Caco-2 (cell line): ENCODE measurements around the gene COQ5. TPM values are rescaled to one million over a fixed set of nuclear protein-coding genes. Genes with fewer than 3 reads are reported as not detected.

Source experiments
- BruUV-seq: library from RNA; stranded (reverse); fragments of 400-500 nt; replicated peaks from 2 replicates; lab custom pipeline; 2021; lab: Mats Ljungman, UMichigan
- CTCF ChIA-PET: fragments of 300-600 bp; sonication (Branson Sonifier 250); formaldehyde crosslinking; loops from one replicate; lab custom pipeline; 2022; ENCODE audit warnings: antibody characterized with exemption; lab: Charles Lee
- POLR2A ChIA-PET: fragments of 300-600 bp; sonication (Branson Sonifier 250); formaldehyde crosslinking; loops from one replicate; lab custom pipeline; 2022; ENCODE audit warnings: antibody characterized with exemption; lab: Charles Lee
- DNase-seq, 2 experiments: peaks; one replicate each; pipeline versions ENCODE4 v3.0.0 to v3.0.0-alpha.2; 2020 to 2022
- H3K27me3 ChIP-seq: replicated peaks from 2 replicates; pipeline ENCODE4 v1.6.0; 2011; ENCODE audit warnings: low read length; ENCODE audit not compliant: control insufficient read depth, insufficient read depth
- H3K36me3 ChIP-seq: 2 replicates; pipeline ENCODE4 v1.5.1; 2011; ENCODE audit warnings: low read length; ENCODE audit not compliant: control insufficient read depth, insufficient read depth
- H3K4me1 ChIP-seq: fragments of 250-450 bp; sonication (Bioruptor Pico); 2 replicates; pipeline ENCODE4 v1.5.1; 2020; ENCODE audit warnings: mild to moderate bottlenecking
- H3K4me3 ChIP-seq: 2 replicates; pipeline ENCODE4 v1.5.1; 2011; ENCODE audit warnings: low read depth, mild to moderate bottlenecking, control low read depth, low read length
- H3K9me3 ChIP-seq: fragments of 250-450 bp; sonication (Bioruptor Pico); 2 replicates; pipeline ENCODE4 v1.5.1; 2020; ENCODE audit warnings: mild to moderate bottlenecking, moderate library complexity
- H3K27ac Mint-ChIP-seq: one replicate; pipeline ENCODE4 v1.8.0; 2022; ENCODE audit warnings: mixed read lengths; ENCODE audit not compliant: unreplicated experiment
- H3K27me3 Mint-ChIP-seq: one replicate; pipeline ENCODE4 v1.8.0; 2022; ENCODE audit warnings: mixed read lengths; ENCODE audit not compliant: insufficient read depth, unreplicated experiment
- H3K36me3 Mint-ChIP-seq: one replicate; pipeline ENCODE4 v1.8.0; 2022; ENCODE audit warnings: mild to moderate bottlenecking, mixed read lengths; ENCODE audit not compliant: insufficient read depth, unreplicated experiment
- H3K4me1 Mint-ChIP-seq: one replicate; pipeline ENCODE4 v1.8.0; 2022; ENCODE audit warnings: low read depth, mixed read lengths; ENCODE audit not compliant: unreplicated experiment
- H3K4me3 Mint-ChIP-seq: one replicate; pipeline ENCODE4 v1.8.0; 2022; ENCODE audit warnings: mild to moderate bottlenecking, moderate library complexity, mixed read lengths; ENCODE audit not compliant: unreplicated experiment
- H3K9me3 Mint-ChIP-seq: one replicate; pipeline ENCODE4 v1.8.0; 2022; ENCODE audit warnings: mixed read lengths; ENCODE audit not compliant: unreplicated experiment
- intact Hi-C: fragments of 100-400 bp; cut with micrococcal nuclease; formaldehyde crosslinking; loops from one replicate; pipeline ENCODE4 v1.10.0; 2022; ENCODE audit not compliant: unreplicated experiment
- total RNA-seq: library from RNA; stranded (reverse); gene quantifications from 2 replicates; pipeline ENCODE4 v1.2.3, GENCODE V29; 2022
- TF ChIP-seq, protein P1 (sequence below), 2 experiments: fragments of 200-600 bp in 1 of 2; IDR thresholded peaks; 1 replicate in 1 of 2; 2 replicates in 1 of 2; pipeline versions ENCODE4 v1.5.1 to v1.8.0; 2011 to 2022; ENCODE audit warnings: antibody characterized with exemption in 1 of 2, control low read depth in 1 of 2, inconsistent platforms in 1 of 2, low read depth in 1 of 2, low read length in 1 of 2, mild to moderate bottlenecking in 1 of 2, moderate library complexity in 1 of 2; ENCODE audit not compliant: insufficient read depth in 1 of 2, severe bottlenecking in 1 of 2, unreplicated experiment in 1 of 2

Gene COQ5
- total RNA-seq, 1 experiment from 2014 or later, result 20.7 TPM

GRCh38 chr12:120539303-120539702, 10.3 kb upstream of the COQ5 start:
- no peaks in the 10 kb centered on the region for H3K9me3 Mint-ChIP-seq
- no peak overlapping the region for H3K4me3 Mint-ChIP-seq
- H3K27ac Mint-ChIP-seq, result no peak overlapping the region
- TF ChIP-seq, protein P1, sequence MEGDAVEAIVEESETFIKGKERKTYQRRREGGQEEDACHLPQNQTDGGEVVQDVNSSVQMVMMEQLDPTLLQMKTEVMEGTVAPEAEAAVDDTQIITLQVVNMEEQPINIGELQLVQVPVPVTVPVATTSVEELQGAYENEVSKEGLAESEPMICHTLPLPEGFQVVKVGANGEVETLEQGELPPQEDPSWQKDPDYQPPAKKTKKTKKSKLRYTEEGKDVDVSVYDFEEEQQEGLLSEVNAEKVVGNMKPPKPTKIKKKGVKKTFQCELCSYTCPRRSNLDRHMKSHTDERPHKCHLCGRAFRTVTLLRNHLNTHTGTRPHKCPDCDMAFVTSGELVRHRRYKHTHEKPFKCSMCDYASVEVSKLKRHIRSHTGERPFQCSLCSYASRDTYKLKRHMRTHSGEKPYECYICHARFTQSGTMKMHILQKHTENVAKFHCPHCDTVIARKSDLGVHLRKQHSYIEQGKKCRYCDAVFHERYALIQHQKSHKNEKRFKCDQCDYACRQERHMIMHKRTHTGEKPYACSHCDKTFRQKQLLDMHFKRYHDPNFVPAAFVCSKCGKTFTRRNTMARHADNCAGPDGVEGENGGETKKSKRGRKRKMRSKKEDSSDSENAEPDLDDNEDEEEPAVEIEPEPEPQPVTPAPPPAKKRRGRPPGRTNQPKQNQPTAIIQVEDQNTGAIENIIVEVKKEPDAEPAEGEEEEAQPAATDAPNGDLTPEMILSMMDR (IDR thresholded peaks at IDR 0.05; ENCODE audit: insufficient read depth in 1 of 2, low read depth in 1 of 2, low read length in 1 of 2, severe bottlenecking in 1 of 2, unreplicated experiment in 1 of 2), result no peak
- peaks cover 7% of the 10 kb centered on the region for H3K4me1 Mint-ChIP-seq
- no peaks in the 10 kb centered on the region for H3K27me3 ChIP-seq
- intact Hi-C loops, result no loop called here
- BruUV-seq, result no TSS peak
- peaks cover 34% of the 10 kb centered on the region for H3K4me1 ChIP-seq
- POLR2A ChIA-PET, result interaction anchor here (0.6 kb wide), 1 partner anchor 222 kb away, joined by 3 read pairs; no protein-coding TSS in a partner anchor
- no peak overlapping the region for H3K4me3 ChIP-seq
- no peaks in the 10 kb centered on the region for H3K9me3 ChIP-seq
- no peaks in the 10 kb centered on the region for H3K27me3 Mint-ChIP-seq
- H3K36me3 ChIP-seq, result 0 out of 2 replicates have a peak, but pooled peaks cover 2% of the 10 kb centered on the region
- no peak for DNase-seq
- CTCF ChIA-PET, result interaction anchor here (1.2 kb wide), 1 partner anchor 10 kb away, joined by 3 read pairs; no protein-coding TSS in a partner anchor
- H3K36me3 Mint-ChIP-seq, result peaks cover 65% of the 10 kb centered on the region

DNA sequence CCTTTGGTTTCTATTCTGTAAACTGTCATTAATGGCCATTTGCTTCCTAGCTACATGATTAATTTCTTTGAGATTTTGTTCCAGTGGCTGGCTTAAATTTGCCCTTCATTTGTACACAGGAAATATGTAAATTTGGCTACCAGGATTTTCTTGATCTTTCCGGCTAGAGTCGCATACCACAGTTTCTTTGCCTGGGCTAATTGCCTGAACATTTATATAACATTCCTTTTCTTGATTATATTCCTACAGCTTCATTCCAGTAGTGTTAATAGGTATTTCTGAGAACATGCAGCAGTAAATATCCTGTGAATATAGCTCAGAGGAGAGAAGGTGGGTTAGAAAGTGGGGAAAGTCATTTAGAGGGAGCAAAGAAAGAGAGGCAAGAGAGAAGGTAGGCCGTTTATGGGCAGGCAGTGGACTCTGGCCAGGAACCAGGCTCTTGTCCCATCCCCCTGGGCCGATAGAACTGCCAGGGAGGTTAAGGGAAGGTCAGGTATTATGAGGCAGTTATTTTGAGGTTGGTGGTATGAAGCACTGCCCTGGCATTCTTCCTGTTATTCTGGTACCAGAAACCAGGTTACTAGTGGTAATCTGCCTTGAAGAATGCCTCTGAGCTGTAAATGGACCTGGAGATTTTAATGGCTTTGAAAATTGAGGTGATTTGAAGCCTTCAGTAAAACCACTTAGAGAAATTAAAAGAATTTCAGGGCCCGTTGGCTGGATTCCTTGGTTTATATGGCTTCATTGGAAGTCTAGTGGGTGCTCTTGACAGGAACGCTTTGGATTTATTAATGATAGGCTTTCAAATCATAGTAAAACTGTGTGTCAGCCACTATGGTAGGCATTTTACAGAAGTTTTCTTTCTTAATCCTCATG, 9.6 kb upstream of the COQ5 start:
- Histone ChIP-seq H3K36me3 (no peaks in the 10 kb centered on the region), H3K4me3 (no peak overlapping the region), H3K4me1 (peaks cover 34% of the 10 kb centered on the region), H3K9me3 (no peaks in the 10 kb centered on the region), H3K27me3 (no peaks in the 10 kb centered on the region)
- intact Hi-C loops, result no loop called here
- Mint-ChIP-seq H3K4me1 (peaks cover 7% of the 10 kb centered on the region), H3K36me3 (peaks cover 65% of the 10 kb centered on the region), H3K27me3 (no peaks in the 10 kb centered on the region), H3K27ac (no peak overlapping the region), H3K9me3 (no peaks in the 10 kb centered on the region), H3K4me3 (no peak overlapping the region)
- CTCF ChIA-PET, result interaction anchor here (1.2 kb wide), 1 partner anchor 9 kb away, joined by 3 read pairs; no protein-coding TSS in a partner anchor
- POLR2A ChIA-PET, result interaction anchor here (0.6 kb wide), 1 partner anchor 249 kb away, joined by 3 read pairs; no protein-coding TSS in a partner anchor
- TF ChIP-seq, protein P1 (IDR thresholded peaks at IDR 0.05; ENCODE audit: insufficient read depth in 1 of 2, low read depth in 1 of 2, low read length in 1 of 2, severe bottlenecking in 1 of 2, unreplicated experiment in 1 of 2), result no peak
- DNase-seq, result no peak
- BruUV-seq, result no TSS peak

- CTCF ChIA-PET, result no interaction called here
- POLR2A ChIA-PET, result interaction anchor here (0.6 kb wide), 1 partner anchor 41 kb away, joined by 6 read pairs; no protein-coding TSS in a partner anchor
- intact Hi-C loops, result no loop called here
- TF ChIP-seq, protein P1 (IDR thresholded peaks at IDR 0.05; ENCODE audit: insufficient read depth in 1 of 2, low read depth in 1 of 2, low read length in 1 of 2, severe bottlenecking in 1 of 2, unreplicated experiment in 1 of 2), result no peak
- DNase-seq, result no peak
- H3K36me3 Mint-ChIP-seq, result peaks cover 65% of the 10 kb centered on the region
- no peaks in the 10 kb centered on the region for H3K36me3 ChIP-seq
- BruUV-seq, result no TSS peak
- H3K4me1 ChIP-seq, result peaks cover 34% of the 10 kb centered on the region
- no peak overlapping the region for H3K4me3 ChIP-seq
- no peaks in the 10 kb centered on the region for H3K27me3 Mint-ChIP-seq
- peaks cover 7% of the 10 kb centered on the region for H3K4me1 Mint-ChIP-seq
- H3K27ac Mint-ChIP-seq, result no peak overlapping the region
- no peaks in the 10 kb centered on the region for H3K27me3 ChIP-seq
- no peaks in the 10 kb centered on the region for H3K9me3 ChIP-seq
- no peaks in the 10 kb centered on the region for H3K9me3 Mint-ChIP-seq
- no peak overlapping the region for H3K4me3 Mint-ChIP-seq
Measured at GRCh38 chr12:120537856-120538220, 8.9 kb upstream of the COQ5 start.
